ENCODE results near the gene MACC1.

MACC1 gene

DNA sequence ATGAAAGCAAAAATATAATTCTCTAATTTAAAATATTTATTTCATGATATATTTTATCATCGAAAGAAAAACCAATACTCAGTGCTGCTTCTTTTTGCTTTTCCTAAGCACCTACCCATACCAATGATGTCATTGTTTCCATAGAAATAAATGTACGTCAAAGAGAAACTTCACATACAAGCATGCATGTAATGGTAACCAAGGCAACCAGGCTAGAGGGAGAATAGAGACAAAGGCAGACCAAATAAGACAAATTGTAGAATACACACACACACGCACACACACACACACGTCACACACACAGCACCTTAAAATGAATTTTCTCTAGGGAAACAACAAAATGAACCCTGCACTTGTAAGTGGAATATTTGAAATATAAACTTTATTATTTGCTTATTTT, 75.5 kb downstream of the MACC1 start:
- Histone ChIP-seq H3K4me1 (no peaks in the 10 kb centered on the region), H3K27me3 (ENCODE audit: control insufficient read depth, insufficient read depth, low read length) (no peaks in the 10 kb centered on the region), H3K36me3 (ENCODE audit: control insufficient read depth, insufficient read depth, low read length) (no peaks in the 10 kb centered on the region), H3K79me2 (no peaks in the 10 kb centered on the region), H3K9ac (no peak overlapping the region), H2AFZ (no peak overlapping the region), H3K4me3 (ENCODE audit: low read depth, low read length) (no peak overlapping the region), H3K27ac (no peak overlapping the region), H3K9me3 (ENCODE audit: control insufficient read depth, low read length) (no peaks in the 10 kb centered on the region), H3K4me2 (ENCODE audit: low read length) (no peak overlapping the region)
- TF ChIP-seq, protein P1, sequence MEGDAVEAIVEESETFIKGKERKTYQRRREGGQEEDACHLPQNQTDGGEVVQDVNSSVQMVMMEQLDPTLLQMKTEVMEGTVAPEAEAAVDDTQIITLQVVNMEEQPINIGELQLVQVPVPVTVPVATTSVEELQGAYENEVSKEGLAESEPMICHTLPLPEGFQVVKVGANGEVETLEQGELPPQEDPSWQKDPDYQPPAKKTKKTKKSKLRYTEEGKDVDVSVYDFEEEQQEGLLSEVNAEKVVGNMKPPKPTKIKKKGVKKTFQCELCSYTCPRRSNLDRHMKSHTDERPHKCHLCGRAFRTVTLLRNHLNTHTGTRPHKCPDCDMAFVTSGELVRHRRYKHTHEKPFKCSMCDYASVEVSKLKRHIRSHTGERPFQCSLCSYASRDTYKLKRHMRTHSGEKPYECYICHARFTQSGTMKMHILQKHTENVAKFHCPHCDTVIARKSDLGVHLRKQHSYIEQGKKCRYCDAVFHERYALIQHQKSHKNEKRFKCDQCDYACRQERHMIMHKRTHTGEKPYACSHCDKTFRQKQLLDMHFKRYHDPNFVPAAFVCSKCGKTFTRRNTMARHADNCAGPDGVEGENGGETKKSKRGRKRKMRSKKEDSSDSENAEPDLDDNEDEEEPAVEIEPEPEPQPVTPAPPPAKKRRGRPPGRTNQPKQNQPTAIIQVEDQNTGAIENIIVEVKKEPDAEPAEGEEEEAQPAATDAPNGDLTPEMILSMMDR (IDR thresholded peaks at IDR 0.05) = no peak

DNA sequence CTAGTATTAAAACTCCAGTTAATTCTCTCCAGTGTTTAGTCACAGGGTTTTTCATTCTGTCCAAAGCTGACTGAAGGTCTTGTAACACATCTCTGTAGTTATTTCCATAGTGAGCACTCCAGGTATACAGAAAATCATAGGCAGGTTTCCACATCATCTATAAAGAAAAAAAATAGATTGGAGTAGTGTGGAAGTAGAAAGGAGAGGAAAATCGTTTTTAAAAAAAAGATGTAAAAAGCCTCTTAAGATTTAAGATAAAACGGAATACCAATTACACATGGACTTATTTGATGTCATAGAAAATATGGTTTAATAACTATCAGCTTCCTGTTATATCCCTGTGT, 76.2 kb downstream of the MACC1 start:
- Histone ChIP-seq H3K79me2 (no peaks in the 10 kb centered on the region), H3K9me3 (ENCODE audit: control insufficient read depth, low read length) (no peaks in the 10 kb centered on the region), H3K4me3 (ENCODE audit: low read depth, low read length) (no peak overlapping the region), H3K4me2 (ENCODE audit: low read length) (no peak overlapping the region), H3K27me3 (ENCODE audit: control insufficient read depth, insufficient read depth, low read length) (no peaks in the 10 kb centered on the region), H3K27ac (no peak overlapping the region), H3K9ac (no peak overlapping the region), H3K36me3 (ENCODE audit: control insufficient read depth, insufficient read depth, low read length) (no peaks in the 10 kb centered on the region), H2AFZ (no peak overlapping the region), H3K4me1 (no peaks in the 10 kb centered on the region)
- TF ChIP-seq, protein P1 (IDR thresholded peaks at IDR 0.05) = no peak

DNA sequence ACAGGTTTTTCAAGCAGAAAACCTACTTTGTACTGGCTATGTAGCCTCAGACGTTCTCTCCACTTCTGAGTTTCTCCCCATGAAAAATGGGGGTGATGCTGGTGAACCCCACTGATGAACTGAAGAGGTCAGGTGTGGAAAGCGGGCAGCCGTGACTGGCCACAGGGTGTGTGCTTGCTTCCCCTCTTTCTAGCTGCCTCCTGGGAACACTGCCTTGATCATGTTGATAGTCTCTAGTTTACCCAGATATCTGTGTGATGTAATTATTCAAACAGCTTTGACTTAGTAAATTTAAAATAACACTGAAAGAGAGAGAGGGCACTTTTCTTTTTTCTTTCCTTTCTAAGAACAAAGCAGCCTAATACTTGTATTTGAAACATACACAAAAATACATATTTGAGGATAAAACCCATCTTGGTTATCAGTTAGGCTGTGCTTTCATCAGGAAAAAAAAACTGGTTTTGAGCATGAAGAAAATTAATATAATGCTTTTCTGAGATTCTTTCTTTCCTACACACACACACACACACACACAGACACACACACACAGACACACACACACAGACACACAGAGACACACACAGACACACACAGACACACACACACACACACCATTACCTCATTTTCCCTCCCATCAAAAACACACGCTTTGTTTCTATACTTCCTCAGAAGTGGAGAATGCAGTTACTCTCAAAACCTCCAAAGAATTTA, 76.7 kb downstream of the MACC1 start:
- Histone ChIP-seq H3K79me2 (no peaks in the 10 kb centered on the region), H3K27me3 (ENCODE audit: control insufficient read depth, insufficient read depth, low read length) (no peaks in the 10 kb centered on the region), H3K9me3 (ENCODE audit: control insufficient read depth, low read length) (no peaks in the 10 kb centered on the region), H3K4me1 (no peaks in the 10 kb centered on the region), H3K9ac (no peak overlapping the region), H3K4me2 (ENCODE audit: low read length) (no peak overlapping the region), H2AFZ (no peak overlapping the region), H3K36me3 (ENCODE audit: control insufficient read depth, insufficient read depth, low read length) (no peaks in the 10 kb centered on the region), H3K4me3 (ENCODE audit: low read depth, low read length) (no peak overlapping the region), H3K27ac (no peak overlapping the region)
- TF ChIP-seq, protein P1 (IDR thresholded peaks at IDR 0.05) = no peak

DNA sequence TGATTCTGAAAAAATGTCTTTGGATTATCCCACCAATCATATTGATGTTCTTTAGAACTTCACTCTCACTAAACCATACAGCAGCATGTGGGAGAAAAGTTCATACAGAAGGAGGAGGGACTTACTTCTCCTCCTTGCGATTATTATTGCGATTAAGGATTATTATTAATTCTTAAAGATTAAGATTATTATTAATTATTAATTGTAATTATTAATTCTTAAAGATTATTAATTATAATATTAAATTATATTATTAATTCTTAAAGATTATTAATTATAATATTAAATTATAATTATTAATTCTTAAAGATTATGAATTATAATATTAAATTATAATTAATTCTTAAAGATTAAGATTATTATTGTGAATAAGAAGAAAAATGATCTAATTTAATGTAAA, 80.5 kb downstream of the MACC1 start:
- H3K36me3 ChIP-seq (ENCODE audit: control insufficient read depth, insufficient read depth, low read length) = no peaks in the 10 kb centered on the region
- H3K9me3 ChIP-seq (ENCODE audit: control insufficient read depth, low read length) = no peaks in the 10 kb centered on the region
- no peak overlapping the region for H3K27ac ChIP-seq
- TF ChIP-seq, protein P1 (IDR thresholded peaks at IDR 0.05) = no peak
- H3K27me3 ChIP-seq (ENCODE audit: control insufficient read depth, insufficient read depth, low read length) = no peaks in the 10 kb centered on the region
- H3K4me2 ChIP-seq (ENCODE audit: low read length) = no peak overlapping the region
- H2AFZ ChIP-seq = no peak overlapping the region
- no peak overlapping the region for H3K4me3 ChIP-seq (ENCODE audit: low read depth, low read length)
- no peaks in the 10 kb centered on the region for H3K79me2 ChIP-seq
- no peak overlapping the region for H3K9ac ChIP-seq
- no peaks in the 10 kb centered on the region for H3K4me1 ChIP-seq

DNA sequence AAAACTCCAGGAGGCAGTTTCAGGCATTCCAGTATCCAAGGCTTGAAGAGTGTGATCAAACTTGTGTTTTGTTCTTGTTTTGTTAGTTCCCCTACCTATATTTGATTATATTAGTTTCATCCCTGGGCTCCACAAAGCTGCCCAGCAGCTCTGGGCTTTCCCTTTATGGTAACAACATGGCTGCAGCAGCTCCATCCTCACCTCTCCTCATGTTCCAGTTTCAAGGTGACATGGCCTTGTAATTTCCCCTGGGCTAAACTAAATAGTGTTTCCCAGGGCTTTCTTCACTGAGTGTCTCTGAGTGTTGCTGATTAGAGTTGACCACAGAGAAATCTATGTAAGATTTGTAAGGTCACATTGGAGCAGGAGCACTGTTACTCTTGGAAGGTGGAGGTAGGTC, 83.4 kb downstream of the MACC1 start:
- no peak overlapping the region for H3K9ac ChIP-seq
- H3K36me3 ChIP-seq (ENCODE audit: control insufficient read depth, insufficient read depth, low read length) = no peaks in the 10 kb centered on the region
- H2AFZ ChIP-seq = no peak overlapping the region
- no peak overlapping the region for H3K4me3 ChIP-seq (ENCODE audit: low read depth, low read length)
- no peak overlapping the region for H3K27ac ChIP-seq
- H3K4me1 ChIP-seq = no peaks in the 10 kb centered on the region
- no peak overlapping the region for H3K4me2 ChIP-seq (ENCODE audit: low read length)
- H3K27me3 ChIP-seq (ENCODE audit: control insufficient read depth, insufficient read depth, low read length) = no peaks in the 10 kb centered on the region
- H3K79me2 ChIP-seq = no peaks in the 10 kb centered on the region
- TF ChIP-seq, protein P1 (IDR thresholded peaks at IDR 0.05) = no peak
- no peaks in the 10 kb centered on the region for H3K9me3 ChIP-seq (ENCODE audit: control insufficient read depth, low read length)
